IMR-90 (cell line): ENCODE data around the gene TDG. TPM values are rescaled to one million over a fixed set of nuclear protein-coding genes. Genes with fewer than 3 reads are reported as not detected.
A peak's percentile ranks its signal among the peaks of the same experiment; 100 is the strongest.

Experiments
- ATAC-seq: fragments of 200-7000 bp; cut with Tn5 transposase; 2 replicates; pipeline ENCODE4 v1.9.1; 2020; ENCODE audit warnings: low read depth, mild to moderate bottlenecking, moderate library complexity
- BruUV-seq: library from RNA; stranded (reverse); fragments of 400-500 nt; replicated peaks from 2 replicates; lab custom pipeline; 2021; lab: Mats Ljungman, UMichigan
- CTCF ChIA-PET: fragments of 300-600 bp; formaldehyde crosslinking; extraction: SDS; loops from one replicate; lab custom pipeline; 2021; ENCODE audit warnings: antibody characterized with exemption; lab: Yijun Ruan, JAX
- POLR2A ChIA-PET: fragments of 300-600 bp; sonication (Branson Sonifier 250); formaldehyde crosslinking; loops from one replicate; lab custom pipeline; 2022; ENCODE audit warnings: antibody characterized with exemption; ENCODE audit not compliant: unreplicated experiment; lab: Charles Lee
- DNase-seq: peaks from one replicate; pipeline ENCODE4 v3.0.0; 2013
- H2AFZ ChIP-seq: replicated peaks from 2 replicates; pipeline ENCODE3; 2013; ENCODE audit warnings: low read length, mild to moderate bottlenecking; ENCODE audit not compliant: poor library complexity
- H2AK5ac ChIP-seq: 2 replicates; pipeline ENCODE4 v1.6.1; 2013; ENCODE audit warnings: low read depth, low read length, inconsistent platforms
- H2AK9ac ChIP-seq: replicated peaks from 2 replicates; pipeline ENCODE3; 2013; ENCODE audit warnings: mild to moderate bottlenecking, low read depth, low read length, moderate library complexity; ENCODE audit not compliant: poor library complexity
- H2BK120ac ChIP-seq: 2 replicates; pipeline ENCODE4 v1.6.1; 2013; ENCODE audit warnings: low read depth, low read length, inconsistent platforms
- H2BK15ac ChIP-seq: 3 replicates; pipeline ENCODE4 v1.6.1; 2013; ENCODE audit warnings: low read depth, low read length, inconsistent platforms
- H2BK20ac ChIP-seq: 2 replicates; pipeline ENCODE4 v1.6.1; 2013; ENCODE audit warnings: low read depth, mild to moderate bottlenecking, inconsistent platforms, low read length, moderate library complexity
- H2BK5ac ChIP-seq: 2 replicates; pipeline ENCODE4 v1.6.1; 2013; ENCODE audit warnings: mild to moderate bottlenecking, low read depth, low read length, inconsistent platforms; ENCODE audit not compliant: poor library complexity, severe bottlenecking
- H3K14ac ChIP-seq: replicated peaks from 2 replicates; pipeline ENCODE4 v1.6.1; 2013; ENCODE audit warnings: low read depth, low read length, inconsistent platforms
- H3K18ac ChIP-seq: 2 replicates; pipeline ENCODE4 v1.6.1; 2013; ENCODE audit warnings: low read depth, low read length, control low read depth
- H3K23ac ChIP-seq: 2 replicates; pipeline ENCODE4 v1.6.1; 2013; ENCODE audit warnings: low read depth, low read length, inconsistent platforms
- H3K27ac ChIP-seq: 2 replicates; pipeline ENCODE4 v1.5.1; 2013; ENCODE audit warnings: mild to moderate bottlenecking, control low read depth, low read length; ENCODE audit not compliant: insufficient read depth
- H3K27me3 ChIP-seq: 2 replicates; pipeline ENCODE4 v1.6.1; 2013; ENCODE audit warnings: low read length; ENCODE audit not compliant: control insufficient read depth, insufficient read depth
- H3K36me3 ChIP-seq: 2 replicates; pipeline ENCODE4 v1.6.1; 2013; ENCODE audit warnings: low read length, mixed read lengths; ENCODE audit not compliant: control insufficient read depth, insufficient read depth
- H3K4ac ChIP-seq: 2 replicates; pipeline ENCODE4 v1.6.1; 2013; ENCODE audit warnings: low read depth, low read length, inconsistent platforms
- H3K4me1 ChIP-seq: 2 replicates; pipeline ENCODE4 v1.6.1; 2013; ENCODE audit warnings: low read length, mixed read lengths; ENCODE audit not compliant: control insufficient read depth, insufficient read depth
- H3K4me2 ChIP-seq: 2 replicates; pipeline ENCODE4 v1.6.1; 2013; ENCODE audit warnings: low read depth, mild to moderate bottlenecking, control low read depth, low read length, moderate library complexity
- H3K4me3 ChIP-seq: 2 replicates; pipeline ENCODE4 v1.5.1; 2013; ENCODE audit warnings: low read depth, mild to moderate bottlenecking, control low read depth, low read length, moderate library complexity; ENCODE audit not compliant: insufficient read depth
- H3K56ac ChIP-seq: 2 replicates; pipeline ENCODE4 v1.6.1; 2013; ENCODE audit warnings: low read length, inconsistent platforms; ENCODE audit not compliant: insufficient read depth; ENCODE audit errors: extremely low read depth
- H3K79me1 ChIP-seq, 2 experiments: 2 replicates each; pipeline ENCODE4 v1.6.1; 2013; ENCODE audit warnings: low read length in 2 of 2, inconsistent platforms in 1 of 2, low read depth in 1 of 2
- H3K9ac ChIP-seq: 2 replicates; pipeline ENCODE4 v1.6.1; 2013; ENCODE audit warnings: low read depth, low read length, control low read depth
- H3K9me1 ChIP-seq: 2 replicates; pipeline ENCODE4 v1.6.1; 2013; ENCODE audit warnings: low read length, inconsistent platforms; ENCODE audit not compliant: insufficient read depth
- H3K9me3 ChIP-seq: 2 replicates; pipeline ENCODE4 v1.6.1; 2013; ENCODE audit warnings: low read length; ENCODE audit not compliant: control insufficient read depth, insufficient read depth
- H4K20me1 ChIP-seq: 2 replicates; pipeline ENCODE4 v1.6.1; 2013; ENCODE audit warnings: low read length, inconsistent platforms; ENCODE audit not compliant: insufficient read depth
- H4K5ac ChIP-seq: 2 replicates; pipeline ENCODE4 v1.6.1; 2013; ENCODE audit warnings: mild to moderate bottlenecking, low read depth, low read length, control low read depth
- H4K8ac ChIP-seq, 2 experiments: 2 replicates each; pipeline ENCODE4 v1.6.1; 2013; ENCODE audit warnings: low read depth in 2 of 2, low read length in 2 of 2, control low read depth in 1 of 2, inconsistent platforms in 1 of 2
- H4K91ac ChIP-seq: 2 replicates; pipeline ENCODE4 v1.6.1; 2013; ENCODE audit warnings: low read depth, low read length, inconsistent platforms; ENCODE audit not compliant: insufficient read depth
- ELK1 ChIP-seq: fragments of 150-350 bp; IDR thresholded peaks from 2 replicates; pipeline ENCODE4 v1.6.1; 2016; ENCODE audit warnings: low read depth, mild to moderate bottlenecking, low read length, moderate library complexity, borderline replicate concordance
- USF2 ChIP-seq: fragments of 150-350 bp; IDR thresholded peaks from 2 replicates; pipeline ENCODE4 v1.6.1; 2017; ENCODE audit warnings: mild to moderate bottlenecking, antibody characterized with exemption, low read length, low read depth
- WGBS, 2 experiments: methylation state at CpG; one replicate each; pipeline versions ENCODE4 v1.1.5 to v1.1.7; 2013; ENCODE audit warnings: missing lambda C conversion rate in 2 of 2; ENCODE audit not compliant: insufficient read length in 1 of 2; ENCODE audit errors: extremely low coverage in 2 of 2; 5-methylcytosine and 5-hydroxymethylcytosine counted together
- dilution Hi-C: fragments of 300-500 bp; cut with HindIII; formaldehyde crosslinking; loops from one replicate; pipeline ENCODE4 v1.14.3; 2018; ENCODE audit warnings: low sequenced_read_pairs; ENCODE audit not compliant: unreplicated experiment
- in situ Hi-C: fragments of 300-500 bp; cut with MboI; formaldehyde crosslinking; loops from 3 replicates; pipeline ENCODE4 v1.14.3; 2019; ENCODE audit warnings: low sequenced_read_pairs, inconsistent platforms, mixed read lengths
- intact Hi-C: fragments of 100-400 bp; cut with micrococcal nuclease; formaldehyde crosslinking; loops from 2 replicates; pipeline ENCODE4 v1.10.0; 2022
- polyA plus RNA-seq, 3 experiments: library from polyadenylated mRNA; depleted of rRNA; stranded (reverse); fragments of >200 nt; gene quantifications; 2 replicates each; pipeline ENCODE4 v1.2.3, GENCODE V29; 2012; ENCODE audit warnings: low replicate concordance in 1 of 3
- total RNA-seq: library from RNA; depleted of rRNA; stranded (reverse); fragments of >200 nt; gene quantifications from 2 replicates; pipeline ENCODE4 v1.2.3, GENCODE V29; 2012

Gene TDG
- total and polyA plus RNA-seq, 2 of the 4 experiments (the other 2 are of a cell fraction): 14.0 to 14.7 TPM

DNA sequence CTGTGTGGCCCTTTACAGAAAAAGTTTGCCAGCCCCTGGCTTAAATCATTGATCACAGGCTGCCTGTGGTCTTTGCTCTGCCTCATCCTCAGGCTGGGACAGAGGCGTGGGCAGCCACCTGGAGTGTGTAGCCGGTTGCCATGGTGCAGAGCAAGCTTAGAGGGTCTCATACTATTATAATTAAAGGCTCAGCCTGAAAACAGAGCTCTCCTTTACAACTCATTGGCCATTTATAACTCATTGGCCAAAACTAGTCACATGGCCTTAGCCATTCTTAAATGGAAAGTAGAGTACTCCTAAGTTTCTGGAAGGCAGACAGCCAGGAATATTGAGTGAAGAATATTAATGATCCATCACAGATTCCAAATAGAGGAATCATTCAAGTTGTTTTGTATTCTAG is 32.4 kb upstream of the TDG start:
- no peak overlapping the region for H3K18ac ChIP-seq
- H2AFZ ChIP-seq: no peak overlapping the region
- DNase-seq (no peak), ATAC-seq (no peak)
- H3K9me1 ChIP-seq: no peaks in the 10 kb centered on the region
- no peak overlapping the region for H2BK15ac ChIP-seq
- H2BK20ac ChIP-seq: no peak overlapping the region
- peaks cover 25% of the 10 kb centered on the region for H3K36me3 ChIP-seq
- H3K79me1 ChIP-seq: peaks cover 22 to 52% of the 10 kb centered on the region in 2 experiments
- H3K27me3 ChIP-seq: no peaks in the 10 kb centered on the region
- no peak overlapping the region for H2BK5ac ChIP-seq
- no peak overlapping the region for H4K5ac ChIP-seq
- whole genome bisulfite sequencing, 2 experiments: no CpG with 5 or more reads among the region's 2 CpGs
- peaks cover 3% of the 10 kb centered on the region; the same call in 1 of the 2 replicates for H3K4me1 ChIP-seq
- POLR2A ChIA-PET: no interaction called here
- peaks cover 40% of the 10 kb centered on the region for H4K20me1 ChIP-seq
- H3K9me3 ChIP-seq: no peaks in the 10 kb centered on the region
- no peak overlapping the region for H2BK120ac ChIP-seq
- H4K8ac ChIP-seq: no peak overlapping the region
- CTCF ChIA-PET: no interaction called here
- no TSS peak for BruUV-seq
- H3K4ac ChIP-seq: no peak overlapping the region
- dilution Hi-C loops (no loop called here), intact Hi-C loops (no loop called here), in situ Hi-C loops (loop anchor here (10.0 kb wide), 1 partner anchor 158 kb away; no protein-coding TSS in a partner anchor)
- no peak overlapping the region for H2AK5ac ChIP-seq
- no peak overlapping the region for H3K56ac ChIP-seq
- no peak overlapping the region for H3K4me3 ChIP-seq
- no peak overlapping the region for H3K23ac ChIP-seq
- H3K4me2 ChIP-seq: peak overlapping the region; percentile 19; the same call in 1 of the 2 replicates
- H3K9ac ChIP-seq: no peak overlapping the region
- no peak overlapping the region for H3K14ac ChIP-seq
- H3K27ac ChIP-seq: no peak overlapping the region
- no peak overlapping the region for H4K91ac ChIP-seq
- H2AK9ac ChIP-seq: no peak overlapping the region
- TF ChIP-seq USF2: peak; percentile 79
- no peak for TF ChIP-seq ELK1
